HCT116 (cell line): Measurements from ENCODE around the gene PKP3. TPM values are rescaled to one million over a fixed set of nuclear protein-coding genes. Genes with fewer than 3 reads are reported as not detected.

Experiments
- ATAC-seq: fragments of 200-7000 bp; cut with Tn5 transposase; 2 replicates; pipeline ENCODE4 v1.9.1; 2020; ENCODE audit warnings: mild to moderate bottlenecking, moderate library complexity
- BruUV-seq: library from RNA; stranded (reverse); fragments of 400-500 nt; replicated peaks from 2 replicates; lab custom pipeline; 2021; lab: Mats Ljungman, UMichigan
- CTCF ChIA-PET: fragments of 300-600 bp; sonication (Branson Sonifier 250); formaldehyde crosslinking; loops from one replicate; lab custom pipeline; 2021; ENCODE audit warnings: antibody characterized with exemption; lab: Charles Lee
- POLR2A ChIA-PET: fragments of 300-600, 350-600 bp; sonication (Branson Sonifier 250); formaldehyde crosslinking; loops from one replicate; lab custom pipeline; 2021; ENCODE audit warnings: antibody characterized with exemption; lab: Charles Lee
- RAD21 ChIA-PET, 2 experiments: fragments of 300-600 bp; sonication (Branson Sonifier 250); formaldehyde crosslinking; loops; one replicate each; lab custom pipeline; 2023; ENCODE audit warnings: low total read pairs in 2 of 2; ENCODE audit not compliant: uncharacterized antibody in 2 of 2, unreplicated experiment in 2 of 2, low non-redundant PET in 1 of 2; lab: Charles Lee
- DNase-seq: peaks from one replicate; pipeline ENCODE4 v3.0.0-alpha.2; 2010; ENCODE audit warnings: low read depth, low spot score
- H2AFZ ChIP-seq: fragments of 200-600 bp; shearing (Covaris generic), sonication (generic); 2 replicates; pipeline ENCODE4 v1.6.1; 2017; ENCODE audit warnings: low read depth, mixed run types, mixed read lengths, antibody characterized with exemption, low read length; ENCODE audit not compliant: poor library complexity, severe bottlenecking
- H3K27ac ChIP-seq: 2 replicates; pipeline ENCODE4 v1.5.1; 2012; ENCODE audit warnings: low read depth, low read length
- H3K27me3 ChIP-seq: fragments of 200-600 bp; sonication (generic); 2 replicates; pipeline ENCODE4 v1.6.1; 2016; ENCODE audit warnings: mixed run types, low read length, mixed read lengths; ENCODE audit not compliant: insufficient read depth
- H3K36me3 ChIP-seq, 2 experiments: fragments of 200-500 bp in 1 of 2; fragments of 200-600 bp in 1 of 2; sonication (Bioruptor generic) in 1 of 2; sonication (generic) in 1 of 2; 2 replicates each; pipeline versions ENCODE4 v1.5.1 to v1.6.1; 2014 to 2016; ENCODE audit warnings: low read length in 2 of 2, inconsistent platforms in 1 of 2, mixed read lengths in 1 of 2, mixed run types in 1 of 2; ENCODE audit not compliant: insufficient read depth in 2 of 2, control insufficient read depth in 1 of 2
- H3K4me1 ChIP-seq, 2 experiments: fragments of 200-600 bp in 1 of 2; sonication (generic) in 1 of 2; 2 replicates each; pipeline versions ENCODE4 v1.5.1 to v1.6.1; 2012 to 2017; ENCODE audit warnings: low read length in 2 of 2, inconsistent platforms in 1 of 2, mild to moderate bottlenecking in 1 of 2, mixed read lengths in 1 of 2, mixed run types in 1 of 2, moderate library complexity in 1 of 2; ENCODE audit not compliant: insufficient read depth in 2 of 2, control insufficient read depth in 1 of 2
- H3K4me2 ChIP-seq: fragments of 200-600 bp; sonication (generic); 2 replicates; pipeline ENCODE4 v1.6.1; 2017; ENCODE audit warnings: mixed run types, low read length, mixed read lengths
- H3K4me3 ChIP-seq, 2 experiments: fragments of 200-600 bp in 1 of 2; sonication (generic) in 1 of 2; replicated peaks in 1 of 2; 2 replicates each; pipeline ENCODE4 v1.5.1; 2011 to 2016; ENCODE audit warnings: low read length in 2 of 2, control low read depth in 1 of 2, low read depth in 1 of 2, mild to moderate bottlenecking in 1 of 2, mixed read lengths in 1 of 2, mixed run types in 1 of 2
- H3K79me2 ChIP-seq: fragments of 200-600 bp; sonication (generic); 2 replicates; pipeline ENCODE4 v1.6.1; 2017; ENCODE audit warnings: mild to moderate bottlenecking, mixed run types, low read length, moderate library complexity, mixed read lengths; ENCODE audit not compliant: insufficient read depth
- H3K9ac ChIP-seq: fragments of 200-600 bp; sonication (generic); 2 replicates; pipeline ENCODE4 v1.6.1; 2016; ENCODE audit warnings: low read length, mixed read lengths
- H3K9me2 ChIP-seq: fragments of 200-600 bp; sonication (generic), shearing (Covaris generic); 2 replicates; pipeline ENCODE4 v1.6.1; 2017; ENCODE audit warnings: mixed run types, mild to moderate bottlenecking, moderate library complexity; ENCODE audit not compliant: insufficient read depth
- H3K9me3 ChIP-seq, 2 experiments: fragments of 200-500 bp in 1 of 2; fragments of 200-600 bp in 1 of 2; sonication (Bioruptor generic) in 1 of 2; sonication (generic) in 1 of 2; 2 replicates each; pipeline ENCODE4 v1.6.1; 2014 to 2017; ENCODE audit warnings: low read length in 2 of 2, mixed read lengths in 2 of 2, inconsistent platforms in 1 of 2, low read depth in 1 of 2, mild to moderate bottlenecking in 1 of 2, mixed run types in 1 of 2, moderate library complexity in 1 of 2; ENCODE audit not compliant: control insufficient read depth in 1 of 2, insufficient read depth in 1 of 2
- H4K20me1 ChIP-seq: fragments of 200-600 bp; sonication (generic), shearing (Covaris generic); 2 replicates; pipeline ENCODE4 v1.6.1; 2017; ENCODE audit warnings: mixed run types, mild to moderate bottlenecking, moderate library complexity; ENCODE audit not compliant: insufficient read depth
- CTCF ChIP-seq, 3 experiments: fragments of 200-600 bp in 1 of 3; sonication (generic) in 1 of 3; IDR thresholded peaks in 2 of 3; conservative IDR thresholded peaks in 1 of 3; 2 replicates each; pipeline ENCODE4 v1.5.1; 2012 to 2017; ENCODE audit warnings: low read depth in 2 of 3, low read length in 2 of 3, antibody characterized with exemption in 1 of 3, borderline replicate concordance in 1 of 3, control low read depth in 1 of 3, mild to moderate bottlenecking in 1 of 3, mixed read lengths in 1 of 3, mixed run types in 1 of 3, moderate library complexity in 1 of 3; ENCODE audit not compliant: insufficient read depth in 1 of 3
- EZH2phosphoT487 ChIP-seq: fragments of 200-600 bp; IDR thresholded peaks from 2 replicates; pipeline ENCODE4 v1.6.1; 2018; ENCODE audit warnings: antibody characterized with exemption, borderline replicate concordance
- FOSL1 ChIP-seq: IDR thresholded peaks from 2 replicates; pipeline ENCODE4 v1.6.1; 2012; ENCODE audit warnings: low read depth
- JUND ChIP-seq: IDR thresholded peaks from 2 replicates; pipeline ENCODE4 v1.6.1; 2012
- MAX ChIP-seq: IDR thresholded peaks from 2 replicates; pipeline ENCODE4 v1.6.1; 2012
- POLR2A ChIP-seq: IDR thresholded peaks from 2 replicates; pipeline ENCODE4 v1.7.0; 2011; ENCODE audit warnings: borderline replicate concordance; ENCODE audit not compliant: insufficient read depth, insufficient read length; ENCODE audit errors: extremely low read depth
- RAD21 ChIP-seq: IDR thresholded peaks from 2 replicates; pipeline ENCODE4 v1.6.1; 2012; ENCODE audit warnings: low read depth, mild to moderate bottlenecking
- SP1 ChIP-seq: IDR thresholded peaks from 2 replicates; pipeline ENCODE4 v1.6.1; 2012; ENCODE audit warnings: low read depth
- SRF ChIP-seq: IDR thresholded peaks from 2 replicates; pipeline ENCODE4 v1.6.1; 2012; ENCODE audit warnings: low read depth
- TCF7L2 ChIP-seq: IDR thresholded peaks from 2 replicates; pipeline ENCODE4 v1.7.0; 2011; ENCODE audit warnings: borderline replicate concordance, inconsistent platforms; ENCODE audit not compliant: insufficient read depth, insufficient read length; ENCODE audit errors: extremely low read depth
- YY1 ChIP-seq: IDR thresholded peaks from 2 replicates; pipeline ENCODE4 v1.6.1; 2011; ENCODE audit warnings: low read length, low read depth, moderate library complexity, mild to moderate bottlenecking; ENCODE audit not compliant: insufficient replicate concordance; ENCODE audit errors: extremely low read depth
- ZBTB33 ChIP-seq: IDR thresholded peaks from 2 replicates; pipeline ENCODE4 v1.6.1; 2011; ENCODE audit warnings: mild to moderate bottlenecking, low read length, moderate library complexity; ENCODE audit not compliant: insufficient replicate concordance; ENCODE audit errors: extremely low read depth
- ZNF274 ChIP-seq: fragments of 200-500 bp; sonication (Bioruptor generic); IDR thresholded peaks from 2 replicates; pipeline ENCODE4 v1.6.1; 2014; ENCODE audit warnings: mild to moderate bottlenecking, low read depth, low read length, inconsistent platforms
- intact Hi-C: fragments of 100-400 bp; cut with micrococcal nuclease; formaldehyde crosslinking; loops from 2 replicates; pipeline ENCODE4 v1.10.0; 2022
- total RNA-seq: library from RNA; stranded (reverse); gene quantifications from one replicate; pipeline ENCODE4 v1.2.1, GENCODE V29; 2021; ENCODE audit not compliant: unreplicated experiment
- TF ChIP-seq, protein P1 (sequence below): IDR thresholded peaks from 2 replicates; pipeline ENCODE4 v1.6.1; 2012

PKP3 gene
- total RNA-seq, 1 experiment from 2014 or later = 157 TPM

GRCh38 chr11:412641-413119, 18.7 kb downstream of the PKP3 start (continued):
- TF ChIP-seq CTCF (IDR thresholded peaks at IDR 0.05 in 2 of 3, conservative IDR thresholded peaks at IDR 0.05 in 1 of 3; ENCODE audit: borderline replicate concordance in 1 of 3, insufficient read depth in 1 of 3, low read depth in 2 of 3, low read length in 2 of 3) (no peak), EZH2phosphoT487 (no peak), YY1 (no peak)
- TF ChIP-seq, protein P1, sequence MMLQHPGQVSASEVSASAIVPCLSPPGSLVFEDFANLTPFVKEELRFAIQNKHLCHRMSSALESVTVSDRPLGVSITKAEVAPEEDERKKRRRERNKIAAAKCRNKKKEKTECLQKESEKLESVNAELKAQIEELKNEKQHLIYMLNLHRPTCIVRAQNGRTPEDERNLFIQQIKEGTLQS = no peak

DNA sequence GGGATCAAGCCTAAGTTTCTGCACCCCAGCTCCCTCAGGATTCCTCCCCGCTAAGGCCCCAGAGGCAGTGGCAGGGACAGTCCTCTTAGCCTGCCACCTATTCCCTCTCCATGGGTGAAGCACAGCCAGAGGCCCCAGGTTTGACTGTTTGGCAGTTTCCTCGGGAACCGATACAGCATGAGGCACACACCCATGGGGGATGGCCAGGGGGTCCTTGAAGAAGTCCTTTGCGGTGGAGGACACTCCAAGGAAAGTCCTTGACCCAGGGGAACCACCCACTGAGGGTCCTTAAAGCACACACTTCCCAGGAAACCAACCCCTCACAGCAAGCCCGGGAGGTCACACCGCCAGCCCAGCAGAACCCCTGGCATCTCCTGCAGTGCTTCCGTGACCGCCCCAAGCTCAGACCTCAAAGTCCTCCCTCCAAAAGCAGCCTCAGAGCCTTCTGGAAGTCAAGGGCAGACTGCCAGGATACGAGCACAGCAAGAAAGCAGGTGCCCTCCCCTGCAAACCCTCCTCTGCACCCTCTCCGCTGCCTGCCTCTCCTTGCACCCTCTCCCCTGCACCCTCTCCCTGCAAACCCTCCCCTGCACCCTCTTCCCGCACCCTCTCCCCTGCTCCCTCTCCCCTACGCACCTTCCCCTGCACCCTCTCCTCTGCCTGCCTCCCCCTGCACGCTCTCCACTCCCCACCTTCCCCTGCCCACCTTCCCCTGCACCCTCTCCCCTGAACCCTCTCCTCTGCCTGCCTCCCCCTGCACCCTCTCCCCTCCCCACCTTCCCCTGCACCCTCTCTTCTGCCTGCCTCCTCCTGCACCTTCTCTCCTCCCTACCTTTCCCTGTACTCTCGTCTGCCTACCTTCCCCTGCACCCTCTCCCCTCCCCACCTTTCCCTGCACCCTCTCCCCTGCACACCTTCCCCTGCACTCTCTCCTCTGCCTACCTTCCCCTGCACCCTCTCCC, 19.4 kb downstream of the PKP3 start:
- no peak for DNase-seq
- Histone ChIP-seq H3K27me3 (no peaks in the 10 kb centered on the region), H2AFZ (no peak overlapping the region), H3K27ac (no peak overlapping the region), H3K9ac (no peak overlapping the region), H3K4me3 (no peak overlapping the region), H3K9me2 (no peaks in the 10 kb centered on the region), H3K79me2 (no peaks in the 10 kb centered on the region; the same call in 1 of the 2 replicates), H3K4me2 (no peak overlapping the region), H4K20me1 (no peaks in the 10 kb centered on the region), H3K4me1 (peaks cover 19 to 44% of the 10 kb centered on the region in 2 experiments), H3K9me3 (no peaks in the 10 kb centered on the region), H3K36me3 (no peaks in the 10 kb centered on the region)
- RAD21 ChIA-PET = no interaction called here
- no TSS peak for BruUV-seq
- CTCF ChIA-PET = interaction anchor here (1.4 kb wide), 1 partner anchor 35 kb away, joined by 3 read pairs; no protein-coding TSS in a partner anchor
- POLR2A ChIA-PET = no interaction called here
- ATAC-seq = no peak
- intact Hi-C loops = no loop called here
- no peak for TF ChIP-seq SRF
- TF ChIP-seq ZNF274 = no peak
- TF ChIP-seq, protein P1 = no peak
- no peak for TF ChIP-seq JUND
- TF ChIP-seq RAD21 = no peak
- no peak for TF ChIP-seq FOSL1
- TF ChIP-seq ZBTB33 = no peak
- TF ChIP-seq CTCF (IDR thresholded peaks at IDR 0.05 in 2 of 3, conservative IDR thresholded peaks at IDR 0.05 in 1 of 3; ENCODE audit: borderline replicate concordance in 1 of 3, insufficient read depth in 1 of 3, low read depth in 2 of 3, low read length in 2 of 3) = no peak
- no peak for TF ChIP-seq MAX
- TF ChIP-seq SP1 = no peak
- no peak for TF ChIP-seq EZH2phosphoT487
- no peak for TF ChIP-seq TCF7L2
- TF ChIP-seq POLR2A = no peak
